IPS-15b (cell line): ENCODE results near the gene RAB30.
"Not testable (repeated sequence)": the region's sequence is repeated elsewhere in the genome, so short reads cannot be mapped to it uniquely, and the experiment has no call there.

Experiments
- H3K27me3 ChIP-seq: one replicate; pipeline ENCODE4 v1.6.1; 2013; ENCODE audit warnings: low read length; ENCODE audit not compliant: control insufficient read depth, insufficient read depth
- H3K36me3 ChIP-seq: one replicate; pipeline ENCODE4 v1.6.1; 2013; ENCODE audit warnings: low read length; ENCODE audit not compliant: control insufficient read depth, insufficient read depth
- H3K4me1 ChIP-seq: one replicate; pipeline ENCODE4 v1.6.1; 2013; ENCODE audit warnings: mild to moderate bottlenecking, low read length; ENCODE audit not compliant: control insufficient read depth, insufficient read depth
- H3K4me3 ChIP-seq: one replicate; pipeline ENCODE4 v1.5.1; 2013; ENCODE audit warnings: low read depth, low read length
- H3K9ac ChIP-seq: one replicate; pipeline ENCODE4 v1.6.1; 2013; ENCODE audit warnings: low read depth, mild to moderate bottlenecking, low read length
- H3K9me3 ChIP-seq: one replicate; pipeline ENCODE4 v1.6.1; 2013; ENCODE audit warnings: mild to moderate bottlenecking, low read length; ENCODE audit not compliant: control insufficient read depth, insufficient read depth

Gene RAB30

DNA sequence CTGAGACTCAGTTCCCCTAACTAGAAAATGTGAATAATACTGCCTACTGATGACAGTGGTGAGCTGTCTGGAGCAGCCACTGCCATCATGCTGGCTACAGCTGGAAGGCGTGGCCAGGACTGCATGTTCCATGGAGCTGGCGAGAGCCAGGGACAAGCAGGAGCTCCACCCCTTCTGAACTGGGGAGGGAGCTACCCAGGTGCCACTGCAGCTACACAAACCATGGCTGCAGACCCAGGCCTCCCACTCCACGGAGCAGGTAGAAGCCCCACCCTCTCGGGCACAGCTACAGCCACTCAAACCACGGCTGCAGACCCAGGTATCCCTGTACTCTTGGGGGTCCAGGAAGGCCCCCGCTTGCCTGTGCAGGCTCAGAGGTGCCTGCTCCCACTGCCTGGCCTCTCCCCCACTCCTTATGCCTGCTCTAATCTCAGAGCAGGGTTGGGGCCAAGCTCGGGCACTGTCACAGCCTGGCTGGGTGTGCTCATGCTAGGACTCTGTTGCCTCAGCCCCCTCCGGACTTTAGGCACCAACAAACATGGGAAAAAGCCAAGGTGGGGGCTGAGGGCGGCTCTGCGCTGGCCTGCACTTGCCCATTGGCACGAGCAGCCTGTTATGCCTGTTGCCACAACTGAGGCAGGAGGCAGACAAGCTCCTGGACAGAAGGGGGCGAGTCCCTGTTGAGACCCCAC lies 51.7 kb downstream of the RAB30 start:
- Histone ChIP-seq H3K9me3 (no peaks in the 10 kb centered on the region), H3K36me3 (no peaks in the 10 kb centered on the region), H3K9ac (no peak overlapping the region), H3K27me3 (no peaks in the 10 kb centered on the region), H3K4me3 (no peak overlapping the region), H3K4me1 (peaks cover 13% of the 10 kb centered on the region)

DNA sequence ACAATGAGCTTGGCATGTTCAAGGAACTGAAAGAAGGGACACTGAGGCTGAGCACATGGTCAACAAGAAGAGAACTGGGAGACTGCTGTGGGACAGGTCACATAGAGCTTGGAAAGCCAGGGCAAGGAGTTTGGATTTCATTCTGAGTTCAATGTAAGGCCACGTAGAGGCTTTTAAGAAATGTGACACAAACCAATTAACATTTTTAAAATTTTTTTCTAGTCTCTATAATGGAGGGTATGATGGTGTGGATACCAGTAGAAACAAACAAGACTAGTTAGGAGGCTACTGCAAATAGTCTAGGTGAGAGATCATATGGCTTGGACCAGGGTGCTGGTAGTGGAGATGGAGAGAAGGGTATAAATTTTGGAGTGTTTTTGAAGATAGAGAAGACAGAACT lies 56.7 kb downstream of the RAB30 start:
- Histone ChIP-seq H3K36me3 (no peaks in the 10 kb centered on the region), H3K27me3 (no peaks in the 10 kb centered on the region), H3K4me3 (no peak overlapping the region), H3K9ac (no peak overlapping the region), H3K9me3 (no peaks in the 10 kb centered on the region), H3K4me1 (no peaks in the 10 kb centered on the region)

DNA sequence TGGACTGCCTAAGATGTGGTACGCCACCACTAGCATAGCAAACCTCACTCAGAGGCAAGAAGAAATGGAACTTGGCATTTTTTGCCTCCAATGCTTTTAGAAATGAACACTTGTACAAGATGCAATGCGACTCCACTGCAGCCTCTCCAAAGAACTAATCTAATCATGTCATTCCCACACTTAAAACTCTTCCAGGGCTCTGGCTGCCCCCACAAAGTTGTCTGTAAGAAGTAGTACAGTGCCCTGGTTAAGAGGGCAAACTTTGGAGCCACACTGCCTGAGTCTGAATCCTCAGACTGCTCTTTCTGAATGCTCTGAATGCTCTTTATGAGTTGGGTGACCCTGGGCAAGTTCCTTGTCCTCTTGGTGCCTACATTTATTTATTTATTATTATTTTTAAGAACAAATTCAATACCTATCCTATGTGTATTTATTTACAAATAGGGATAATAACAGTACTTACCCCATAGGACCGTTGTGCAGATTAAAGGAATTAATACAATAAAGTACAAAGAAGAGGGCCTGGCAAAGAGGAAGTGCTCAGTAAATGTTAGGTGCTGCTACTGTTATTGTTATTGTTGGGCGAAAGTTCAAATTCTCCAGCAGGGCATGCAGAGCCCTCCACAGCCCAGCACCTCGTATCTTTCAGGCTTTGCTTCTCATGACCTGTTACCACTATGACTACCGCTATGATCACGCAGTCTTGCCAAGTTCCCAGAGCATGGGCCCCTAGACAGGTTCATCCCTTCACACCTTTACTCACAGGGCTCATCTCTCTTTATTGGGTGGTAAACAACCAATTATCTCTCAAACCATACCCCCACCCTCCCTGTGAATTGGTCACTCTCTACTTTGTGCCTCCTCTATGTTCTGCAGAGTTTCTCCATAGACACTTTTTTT lies 59.3 kb downstream of the RAB30 start:
- no peaks in the 10 kb centered on the region for H3K36me3 ChIP-seq

DNA sequence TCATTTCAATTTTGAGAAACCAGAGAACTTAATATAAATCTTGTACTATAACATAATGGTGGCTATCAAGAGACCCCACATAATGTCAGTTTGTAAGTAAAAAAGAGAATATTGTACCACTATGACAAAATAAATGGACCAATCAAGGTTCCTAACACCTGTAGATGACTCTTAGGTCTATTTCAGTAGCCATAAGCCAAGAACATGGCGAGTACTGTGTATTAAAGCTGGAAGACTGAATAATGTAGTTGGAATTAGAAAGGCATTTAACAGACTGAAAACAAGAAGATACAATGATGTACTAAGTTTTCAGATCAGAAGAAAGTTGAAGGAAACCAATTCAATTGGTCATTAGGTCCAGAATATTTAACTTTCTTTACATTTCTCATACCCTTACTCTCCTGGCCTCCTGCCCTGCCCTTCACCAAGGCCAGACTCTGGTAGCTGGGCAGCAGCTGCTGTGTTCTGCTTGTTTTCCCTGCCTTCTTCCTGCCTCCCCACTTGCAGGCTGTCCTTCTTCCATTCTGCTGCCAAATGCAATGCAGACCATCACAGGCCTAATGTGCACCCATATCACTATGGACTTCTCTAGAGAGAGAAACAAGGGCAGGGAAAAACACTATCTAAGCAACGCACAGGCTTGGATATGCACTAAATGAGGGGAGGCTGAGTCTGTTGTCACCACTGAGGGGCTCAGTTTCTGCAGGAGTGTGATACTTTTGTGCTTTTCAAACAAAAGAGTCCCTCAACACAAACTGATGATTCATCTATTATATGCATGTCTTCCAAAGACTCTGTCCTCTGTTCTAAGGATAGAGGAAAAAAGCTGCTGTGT lies 60.1 kb downstream of the RAB30 start:
- no peak overlapping the region for H3K4me3 ChIP-seq
- H3K4me1 ChIP-seq = peaks cover 2% of the 10 kb centered on the region
- H3K36me3 ChIP-seq = no peaks in the 10 kb centered on the region
- no peaks in the 10 kb centered on the region for H3K27me3 ChIP-seq
- no peaks in the 10 kb centered on the region for H3K9me3 ChIP-seq
- H3K9ac ChIP-seq = no peak overlapping the region

More for the DNA sequence above, 59.3 kb downstream of the RAB30 start:
- no peaks in the 10 kb centered on the region for H3K27me3 ChIP-seq
- H3K4me3 ChIP-seq = no peak overlapping the region
- no peaks in the 10 kb centered on the region for H3K9me3 ChIP-seq
- peaks cover 1% of the 10 kb centered on the region for H3K4me1 ChIP-seq
- H3K9ac ChIP-seq = no peak overlapping the region

DNA sequence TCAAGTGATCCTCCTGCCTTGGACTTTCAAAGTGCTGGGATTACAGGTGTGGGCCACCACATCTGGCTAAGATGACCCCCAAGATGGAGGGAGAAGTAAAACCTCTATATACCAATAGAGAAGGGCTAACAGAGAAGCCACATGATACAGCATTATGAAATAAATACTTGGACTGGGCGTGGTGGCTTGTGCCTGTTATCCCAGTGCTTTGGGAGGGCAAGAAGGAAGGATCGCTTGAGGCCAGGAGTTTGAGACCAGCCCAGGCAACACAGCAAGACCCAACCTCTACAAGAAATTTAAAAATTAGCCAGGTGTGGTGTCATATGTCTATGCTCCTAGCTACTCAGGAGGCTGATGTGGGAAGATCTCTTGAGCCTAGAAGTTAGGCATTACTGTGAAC lies 61.7 kb downstream of the RAB30 start:
- H3K27me3 ChIP-seq = no peaks in the 10 kb centered on the region
- H3K9me3 ChIP-seq = no peaks in the 10 kb centered on the region
- no peak overlapping the region for H3K9ac ChIP-seq
- H3K4me1 ChIP-seq = peaks cover 2% of the 10 kb centered on the region
- H3K36me3 ChIP-seq = no peaks in the 10 kb centered on the region
- no peak overlapping the region for H3K4me3 ChIP-seq

DNA sequence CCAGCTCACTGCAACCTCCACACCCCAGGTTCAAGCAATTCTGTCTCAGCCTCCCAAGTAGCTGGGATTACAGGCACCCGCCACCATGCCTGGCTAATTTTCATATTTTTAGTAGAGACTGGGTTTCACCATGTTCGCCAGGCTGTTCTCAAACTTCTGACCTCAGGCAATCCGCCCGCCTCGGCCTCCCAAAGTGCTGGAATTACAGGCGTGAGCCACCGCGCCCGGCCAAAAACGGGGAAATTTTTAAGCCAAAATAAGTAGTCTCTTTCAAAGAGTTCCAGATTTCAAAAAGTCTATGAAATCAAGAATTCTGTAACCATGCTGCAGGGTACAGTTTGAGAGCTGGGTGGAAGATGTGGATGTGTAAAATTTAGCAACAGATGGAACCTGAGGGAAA lies 62.6 kb downstream of the RAB30 start:
- not testable (repeated sequence) for H3K27me3 ChIP-seq, H3K9me3 ChIP-seq, H3K36me3 ChIP-seq

DNA sequence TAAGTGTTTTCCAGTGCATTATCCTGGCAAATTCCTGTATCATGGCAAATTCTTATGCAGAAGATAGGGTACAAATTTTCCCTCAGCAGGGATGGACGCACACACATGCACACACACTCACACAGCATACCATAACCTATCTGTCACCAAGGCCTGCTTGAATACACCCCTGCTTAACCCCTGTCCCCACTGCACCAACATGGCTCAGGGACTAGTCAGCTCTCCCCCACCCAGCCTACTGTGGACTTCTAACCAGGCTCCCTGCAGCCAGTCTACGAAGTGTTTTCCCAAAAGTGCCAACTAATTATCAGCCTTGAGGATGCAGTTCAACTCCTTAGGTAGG lies 63.1 kb downstream of the RAB30 start:
- H3K27me3 ChIP-seq = no peaks in the 10 kb centered on the region
- no peaks in the 10 kb centered on the region for H3K9me3 ChIP-seq
- peaks cover 2% of the 10 kb centered on the region for H3K4me1 ChIP-seq
- H3K36me3 ChIP-seq = no peaks in the 10 kb centered on the region
- no peak overlapping the region for H3K9ac ChIP-seq
- no peak overlapping the region for H3K4me3 ChIP-seq

More for the DNA sequence above, 62.6 kb downstream of the RAB30 start:
- H3K4me1 ChIP-seq, H3K9ac ChIP-seq, H3K4me3 ChIP-seq: not testable (repeated sequence)

DNA sequence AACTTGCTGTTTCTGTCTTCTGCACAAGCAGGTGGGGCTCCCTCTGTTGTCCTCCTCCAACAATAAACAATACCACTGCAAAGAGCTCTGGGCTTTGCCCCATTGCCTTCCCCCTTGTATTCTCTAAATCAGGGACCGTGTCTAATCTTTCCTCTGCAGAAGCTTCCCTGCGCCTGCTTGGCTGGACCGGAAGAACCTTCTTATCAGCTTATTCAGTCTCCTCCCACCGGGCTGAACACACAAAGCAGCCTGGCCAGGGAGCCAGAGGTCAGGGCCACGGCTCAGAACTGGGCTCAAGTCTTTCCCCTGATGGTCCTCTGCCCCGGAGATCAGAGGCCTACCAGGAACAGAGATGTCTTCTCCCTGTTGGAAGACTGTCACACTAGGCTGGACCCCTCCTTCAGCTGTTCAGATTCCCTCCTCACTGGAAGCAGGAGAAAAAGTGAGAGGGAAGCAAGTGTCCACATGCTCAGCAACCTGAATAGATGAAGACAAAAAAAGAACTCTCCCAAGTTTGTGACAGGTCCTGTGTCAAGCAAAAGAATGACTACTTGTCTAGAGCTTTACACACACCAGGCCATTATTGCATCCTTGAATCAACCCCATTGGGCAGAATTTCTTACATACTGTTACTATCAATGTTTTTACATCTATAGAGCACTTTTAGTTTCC lies 63.7 kb downstream of the RAB30 start:
- Histone ChIP-seq H3K36me3 (no peaks in the 10 kb centered on the region), H3K4me1 (peaks cover 2% of the 10 kb centered on the region), H3K4me3 (no peak overlapping the region), H3K9me3 (no peaks in the 10 kb centered on the region), H3K27me3 (no peaks in the 10 kb centered on the region), H3K9ac (no peak overlapping the region)

DNA sequence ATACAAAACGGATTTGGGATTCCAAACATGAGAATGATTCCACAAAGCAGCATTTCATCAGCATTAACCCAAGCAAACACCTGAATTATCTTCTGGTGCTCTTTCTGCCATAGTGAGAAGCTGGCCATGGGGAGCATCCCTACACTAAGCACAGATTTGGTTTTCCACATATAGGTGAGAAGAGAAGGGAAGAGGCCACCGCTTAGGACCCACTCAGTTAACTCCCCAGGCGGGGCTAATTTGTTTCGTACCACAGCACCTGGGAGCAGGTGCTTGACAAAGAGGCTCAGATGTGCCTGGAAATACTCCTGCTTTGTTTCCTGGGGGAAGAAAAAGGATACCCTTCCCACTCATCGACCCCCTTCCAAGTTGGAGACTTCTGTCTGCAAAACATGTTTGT lies 64.2 kb downstream of the RAB30 start:
- no peaks in the 10 kb centered on the region for H3K9me3 ChIP-seq
- H3K36me3 ChIP-seq = no peaks in the 10 kb centered on the region
- no peak overlapping the region for H3K9ac ChIP-seq
- H3K4me3 ChIP-seq = no peak overlapping the region
- H3K27me3 ChIP-seq = no peaks in the 10 kb centered on the region
- H3K4me1 ChIP-seq = peaks cover 2% of the 10 kb centered on the region

DNA sequence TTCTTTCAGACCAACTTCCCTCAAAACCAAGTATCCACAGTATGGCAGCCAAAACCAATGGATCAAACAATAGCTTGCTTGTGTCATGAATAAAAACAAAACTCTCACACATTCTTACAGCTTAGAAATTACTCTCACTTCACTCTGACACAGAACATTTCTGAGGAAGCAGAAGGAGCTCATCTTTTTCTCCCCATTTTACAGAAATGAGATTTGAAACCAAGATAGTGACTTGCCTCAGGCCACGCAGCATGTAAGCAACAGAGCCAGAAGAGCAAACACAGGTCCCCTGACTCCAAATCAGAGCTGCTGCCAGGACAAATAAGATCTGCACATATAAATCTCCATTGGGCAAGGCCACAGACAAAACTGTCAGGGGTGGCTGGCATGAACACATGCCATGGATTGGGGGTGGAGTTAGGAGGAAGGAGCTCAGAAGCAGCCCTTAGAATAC lies 64.8 kb downstream of the RAB30 start:
- H3K4me3 ChIP-seq = no peak overlapping the region
- peaks cover 2% of the 10 kb centered on the region for H3K4me1 ChIP-seq
- no peaks in the 10 kb centered on the region for H3K9me3 ChIP-seq
- no peaks in the 10 kb centered on the region for H3K27me3 ChIP-seq
- no peak overlapping the region for H3K9ac ChIP-seq
- H3K36me3 ChIP-seq = no peaks in the 10 kb centered on the region
